ENCODE results near the gene GZMA. TPM values are rescaled to one million over a fixed set of nuclear protein-coding genes. Genes with fewer than 3 reads are reported as not detected.
A peak's percentile ranks its signal among the peaks of the same experiment; 100 is the strongest.

GZMA gene
- total RNA-seq, 2 donors from 2014 or later: not detected

DNA sequence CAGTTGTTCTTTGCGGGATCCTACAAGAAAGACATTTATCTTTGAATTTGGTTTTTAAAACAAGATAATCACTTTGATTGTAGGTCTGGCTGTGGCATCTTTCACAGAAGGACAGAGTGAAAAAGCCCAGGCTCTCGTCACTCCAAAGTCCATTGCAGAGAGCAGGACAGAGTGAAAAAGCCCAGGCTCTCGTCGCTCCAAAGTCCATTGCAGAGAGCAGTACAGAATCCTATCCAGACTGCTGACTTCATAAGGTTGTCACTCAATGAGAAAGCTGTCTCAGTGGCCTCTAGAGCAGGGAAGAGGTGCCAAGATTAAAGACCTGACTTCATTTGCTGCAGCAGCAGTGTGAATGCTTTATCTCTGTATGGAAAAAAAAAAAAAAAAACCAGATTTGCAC lies 41.2 kb downstream of the GZMA start:
- H3K27ac ChIP-seq: no peak overlapping the region
- ATAC-seq: no peak
- 24 to 29% methylated on average over 4 of the region's 4 CpGs for WGBS, 2 donors
- no peak for DNase-seq
- TF ChIP-seq, protein P1, sequence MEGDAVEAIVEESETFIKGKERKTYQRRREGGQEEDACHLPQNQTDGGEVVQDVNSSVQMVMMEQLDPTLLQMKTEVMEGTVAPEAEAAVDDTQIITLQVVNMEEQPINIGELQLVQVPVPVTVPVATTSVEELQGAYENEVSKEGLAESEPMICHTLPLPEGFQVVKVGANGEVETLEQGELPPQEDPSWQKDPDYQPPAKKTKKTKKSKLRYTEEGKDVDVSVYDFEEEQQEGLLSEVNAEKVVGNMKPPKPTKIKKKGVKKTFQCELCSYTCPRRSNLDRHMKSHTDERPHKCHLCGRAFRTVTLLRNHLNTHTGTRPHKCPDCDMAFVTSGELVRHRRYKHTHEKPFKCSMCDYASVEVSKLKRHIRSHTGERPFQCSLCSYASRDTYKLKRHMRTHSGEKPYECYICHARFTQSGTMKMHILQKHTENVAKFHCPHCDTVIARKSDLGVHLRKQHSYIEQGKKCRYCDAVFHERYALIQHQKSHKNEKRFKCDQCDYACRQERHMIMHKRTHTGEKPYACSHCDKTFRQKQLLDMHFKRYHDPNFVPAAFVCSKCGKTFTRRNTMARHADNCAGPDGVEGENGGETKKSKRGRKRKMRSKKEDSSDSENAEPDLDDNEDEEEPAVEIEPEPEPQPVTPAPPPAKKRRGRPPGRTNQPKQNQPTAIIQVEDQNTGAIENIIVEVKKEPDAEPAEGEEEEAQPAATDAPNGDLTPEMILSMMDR (IDR thresholded peaks at IDR 0.05): no peak
- no peak for TF ChIP-seq POLR2A (IDR thresholded peaks at IDR 0.05)
- no peaks in the 10 kb centered on the region for H3K36me3 ChIP-seq (replicated peaks in 1 of 2; ENCODE audit: insufficient read depth in 1 of 2, low read depth in 2 of 2)
- H3K27me3 ChIP-seq: no peaks in the 10 kb centered on the region
- intact Hi-C loops (cut with DNase I): loop anchor here (10.0 kb wide), 2 partner anchors 199 to 239 kb away; no protein-coding TSS in a partner anchor
- H3K4me1 ChIP-seq: no peaks in the 10 kb centered on the region
- no peaks in the 10 kb centered on the region for H3K9me3 ChIP-seq
- no peak overlapping the region for H3K4me3 ChIP-seq

DNA sequence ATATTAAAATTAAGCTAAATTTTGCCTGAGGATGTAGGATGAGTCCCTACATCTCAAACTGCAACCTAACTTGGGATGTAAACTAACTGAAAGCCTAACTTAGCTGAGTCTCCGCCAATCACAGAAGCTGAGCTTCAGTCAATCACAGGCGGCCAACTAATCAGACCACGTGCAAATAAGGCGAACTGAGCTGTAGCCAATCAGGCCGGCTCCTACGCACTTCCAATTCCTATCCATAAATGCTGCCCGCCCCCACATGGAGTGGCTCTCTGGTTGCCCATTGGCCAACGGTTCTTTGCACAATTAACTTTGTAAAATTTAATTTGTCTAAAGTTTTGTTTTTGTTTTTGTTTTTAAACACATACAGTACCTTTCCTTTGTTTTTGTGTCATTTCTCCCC lies 43.6 kb downstream of the GZMA start:
- Histone ChIP-seq H3K4me1 (no peaks in the 10 kb centered on the region), H3K36me3 (replicated peaks in 1 of 2; ENCODE audit: insufficient read depth in 1 of 2, low read depth in 2 of 2) (no peaks in the 10 kb centered on the region), H3K27ac (no peak overlapping the region), H3K27me3 (no peaks in the 10 kb centered on the region), H3K4me3 (no peak overlapping the region), H3K9me3 (no peaks in the 10 kb centered on the region)
- WGBS, 2 donors: 58 to 63% methylated on average over 8 of the region's 8 CpGs
- intact Hi-C loops (cut with DNase I): loop anchor here (10.0 kb wide), 2 partner anchors 201 to 241 kb away; no protein-coding TSS in a partner anchor
- ATAC-seq (no peak), DNase-seq (no peak)
- no peak for TF ChIP-seq POLR2A (IDR thresholded peaks at IDR 0.05)
- TF ChIP-seq, protein P1 (IDR thresholded peaks at IDR 0.05): no peak

DNA sequence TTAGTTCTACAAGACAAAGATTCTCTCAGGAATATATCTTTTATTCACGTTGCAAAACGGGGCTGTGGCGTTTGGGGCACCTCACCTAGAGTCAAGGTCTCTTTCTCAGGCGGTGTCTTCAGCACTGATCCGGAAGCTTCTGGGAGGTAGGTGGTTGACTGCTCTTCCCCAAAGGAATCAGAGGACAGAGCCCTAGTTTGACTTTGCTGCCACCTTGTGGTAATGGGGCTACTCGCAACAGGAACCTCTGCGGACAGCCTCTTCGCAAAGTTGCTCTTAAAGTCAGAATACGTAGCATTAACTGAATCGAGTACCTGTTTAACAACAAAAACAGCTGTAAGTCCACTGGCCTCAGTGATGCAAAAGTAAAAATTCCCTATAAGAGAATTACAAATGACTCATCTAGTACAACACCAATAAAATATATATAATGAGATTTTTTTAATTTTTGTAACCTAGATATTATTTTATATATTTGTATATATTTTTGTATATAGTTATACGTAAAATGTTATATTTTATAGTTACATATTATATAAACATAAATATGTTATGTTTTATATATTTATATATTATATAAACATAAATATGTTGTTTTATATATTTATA lies 44.2 kb downstream of the GZMA start:
- H3K27me3 ChIP-seq: no peaks in the 10 kb centered on the region
- no peak overlapping the region for H3K27ac ChIP-seq
- no peaks in the 10 kb centered on the region for H3K9me3 ChIP-seq
- peak; percentile 80 to 84 (median 82) for DNase-seq
- WGBS, 2 donors: 6% methylated on average over 11 of the region's 11 CpGs
- no peak overlapping the region for H3K4me3 ChIP-seq
- H3K36me3 ChIP-seq (replicated peaks in 1 of 2; ENCODE audit: insufficient read depth in 1 of 2, low read depth in 2 of 2): no peaks in the 10 kb centered on the region
- TF ChIP-seq, protein P1 (IDR thresholded peaks at IDR 0.05): peak; percentile 79 to 96 (median 86)
- no peak for TF ChIP-seq POLR2A (IDR thresholded peaks at IDR 0.05)
- peak; percentile 92 for ATAC-seq
- H3K4me1 ChIP-seq: no peaks in the 10 kb centered on the region
- intact Hi-C loops (cut with DNase I): loop anchor here (10.0 kb wide), 2 partner anchors 202 to 242 kb away; no protein-coding TSS in a partner anchor

DNA sequence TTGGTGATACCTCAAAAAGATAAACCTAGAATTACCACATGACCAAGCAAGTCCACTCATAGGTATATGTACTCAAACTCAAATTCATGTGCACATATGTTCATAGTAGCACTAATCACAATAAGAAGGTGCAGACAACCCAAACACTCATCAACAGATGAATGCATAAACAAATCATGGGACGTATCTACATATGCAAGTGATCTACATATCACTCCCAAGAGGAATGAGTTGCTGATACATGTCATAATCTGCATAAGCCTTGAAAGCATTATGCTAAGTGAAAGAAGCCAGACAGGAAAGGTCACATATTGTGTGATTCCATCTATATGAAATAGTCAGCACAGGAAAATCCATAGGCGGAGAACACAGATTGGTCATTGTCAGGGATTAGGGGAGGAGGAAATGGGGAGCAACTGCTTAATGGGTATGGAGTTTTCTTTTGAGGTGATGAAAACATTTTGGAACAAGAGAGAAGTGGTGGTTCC lies 46.9 kb downstream of the GZMA start:
- no peaks in the 10 kb centered on the region for H3K4me1 ChIP-seq
- TF ChIP-seq, protein P1 (IDR thresholded peaks at IDR 0.05): no peak
- no peak for TF ChIP-seq POLR2A (IDR thresholded peaks at IDR 0.05)
- no peak overlapping the region for H3K27ac ChIP-seq
- H3K4me3 ChIP-seq: no peak overlapping the region
- no peaks in the 10 kb centered on the region for H3K27me3 ChIP-seq
- ATAC-seq (no peak), DNase-seq (no peak)
- no peaks in the 10 kb centered on the region for H3K9me3 ChIP-seq
- 35 to 60% methylated on average over 2 of the region's 2 CpGs for WGBS, 2 donors
- intact Hi-C loops (cut with DNase I): loop anchor here (10.0 kb wide), 2 partner anchors 205 to 245 kb away; no protein-coding TSS in a partner anchor
- H3K36me3 ChIP-seq (replicated peaks in 1 of 2; ENCODE audit: insufficient read depth in 1 of 2, low read depth in 2 of 2): no peaks in the 10 kb centered on the region
